DMS114 treated with DMSO at 0.1 percent for 48 hours (cell line): ENCODE data around the gene SH3GL2.

Source experiments
- DNase-seq: peaks from one replicate; lab custom pipeline; 2025; ENCODE audit not compliant: unreplicated experiment; lab: John Stamatoyannopoulos, UW

Gene SH3GL2

DNA sequence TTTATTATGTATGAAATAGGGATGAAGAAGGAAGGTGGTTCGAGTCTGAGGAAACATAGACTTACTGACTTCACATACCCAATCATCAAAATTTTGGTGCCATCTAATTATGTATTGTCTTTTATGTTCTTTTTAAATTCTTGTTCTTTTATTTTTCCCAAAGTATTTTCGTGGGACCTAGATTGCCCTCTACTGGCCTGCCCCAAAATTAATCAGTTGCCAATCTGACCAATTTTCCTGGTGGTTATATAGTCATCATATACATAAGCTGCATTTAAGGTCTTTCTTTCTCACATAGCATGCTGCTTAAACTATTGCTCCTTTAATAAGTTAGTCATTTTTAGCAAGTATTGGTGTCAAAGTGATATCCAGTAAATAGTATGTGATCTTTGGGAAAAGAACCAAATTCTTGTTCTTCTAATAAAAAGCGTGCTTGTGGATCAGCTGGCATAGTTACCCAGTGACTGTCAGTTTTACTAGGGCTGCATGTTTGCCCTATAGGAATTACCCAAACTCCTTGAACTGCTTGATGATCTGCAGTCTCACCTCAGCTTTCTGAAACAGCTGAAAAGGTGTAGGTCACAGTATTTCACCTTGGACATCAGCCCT lies 223.5 kb downstream of the SH3GL2 start:
- no peak for DNase-seq

DNA sequence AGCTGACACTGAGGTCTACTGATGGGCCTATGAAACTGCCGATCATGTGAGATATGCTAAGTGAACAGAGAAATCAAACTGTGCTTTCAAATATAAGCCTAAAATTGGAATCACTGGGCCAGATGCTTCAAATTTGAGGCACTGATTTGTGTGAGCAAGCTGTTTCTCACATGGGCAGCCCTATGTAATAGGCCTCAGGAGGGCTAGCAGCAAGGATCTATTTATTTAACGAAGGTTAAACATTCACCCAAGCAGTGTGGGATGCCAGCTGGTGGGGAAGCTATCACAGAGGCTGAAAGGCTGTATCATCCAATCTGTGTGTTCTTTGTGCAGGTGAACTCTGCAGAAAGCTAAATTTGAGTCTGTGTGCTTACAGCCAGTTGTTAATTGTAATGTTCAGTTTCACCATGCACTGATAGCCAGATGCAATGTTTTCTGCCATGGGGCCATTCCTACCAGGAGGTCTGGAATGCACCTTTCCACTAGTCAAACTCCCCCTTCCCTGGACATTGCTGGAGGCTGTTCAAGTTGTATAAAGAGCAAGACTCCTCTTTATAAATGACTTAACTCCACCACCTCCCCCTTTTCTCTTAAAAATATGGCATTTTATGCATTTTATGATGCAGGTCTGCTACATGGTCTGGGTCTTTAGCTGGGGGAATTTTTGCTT lies 228.9 kb downstream of the SH3GL2 start:
- no peak for DNase-seq

DNA sequence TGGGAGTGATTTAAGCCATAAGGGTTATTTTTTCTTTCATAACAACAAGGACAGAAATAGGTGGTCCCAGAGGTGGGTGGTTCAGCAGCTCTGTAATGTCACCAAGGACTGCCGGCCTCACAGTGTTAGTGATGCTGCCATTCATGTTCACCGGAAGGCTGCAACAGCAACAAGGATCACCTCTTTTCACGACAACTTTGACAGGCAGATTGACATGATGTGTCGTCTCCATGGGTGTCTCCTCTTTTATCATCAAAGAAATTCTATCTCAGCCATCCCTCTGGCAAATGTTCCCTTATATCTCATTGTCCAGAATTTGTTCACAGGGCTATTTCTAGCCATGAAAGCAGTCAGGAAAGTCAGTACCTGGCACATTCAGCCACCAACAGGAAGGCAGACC lies 231.5 kb downstream of the SH3GL2 start:
- DNase-seq: no peak

DNA sequence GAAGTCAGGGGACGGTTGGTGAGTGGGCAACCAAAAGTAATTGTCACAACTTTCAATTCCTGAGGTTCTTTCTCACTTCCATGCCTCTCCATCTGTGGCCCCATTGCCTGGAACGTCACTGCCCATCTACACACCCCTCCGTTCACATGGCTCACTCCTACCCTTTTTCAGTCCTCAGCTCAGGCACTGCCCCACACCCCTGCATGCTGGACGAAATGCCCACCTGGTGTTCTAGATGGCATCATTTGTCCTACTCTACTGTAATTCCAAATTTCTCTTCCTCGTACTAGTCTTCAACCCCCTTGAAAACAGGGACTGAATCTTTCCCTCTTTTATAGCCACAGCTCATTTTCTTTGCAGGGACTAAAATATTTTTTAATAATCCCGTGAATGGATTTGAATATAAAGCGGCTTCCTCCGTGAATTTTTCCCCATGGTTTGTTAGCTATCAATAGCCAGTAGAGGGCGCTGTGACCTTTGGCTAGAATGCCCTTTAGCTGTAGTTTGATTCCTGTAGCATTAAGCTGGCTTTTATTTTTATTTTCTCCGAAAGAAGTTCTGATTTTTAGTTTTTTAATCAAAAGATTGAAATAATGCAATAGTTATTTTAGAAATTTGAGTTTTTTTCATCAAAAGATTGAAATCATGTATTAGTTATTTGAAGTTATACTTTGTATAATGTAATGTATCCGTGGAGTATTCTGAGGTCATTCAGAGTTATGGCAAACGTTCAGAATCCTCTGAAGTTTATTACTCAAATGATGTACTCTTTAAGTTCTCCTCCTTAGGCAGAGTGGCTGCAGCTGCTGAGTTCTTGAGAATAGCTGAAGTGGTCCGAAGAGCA lies 232.1 kb downstream of the SH3GL2 start:
- peak; percentile 4 for DNase-seq

DNA sequence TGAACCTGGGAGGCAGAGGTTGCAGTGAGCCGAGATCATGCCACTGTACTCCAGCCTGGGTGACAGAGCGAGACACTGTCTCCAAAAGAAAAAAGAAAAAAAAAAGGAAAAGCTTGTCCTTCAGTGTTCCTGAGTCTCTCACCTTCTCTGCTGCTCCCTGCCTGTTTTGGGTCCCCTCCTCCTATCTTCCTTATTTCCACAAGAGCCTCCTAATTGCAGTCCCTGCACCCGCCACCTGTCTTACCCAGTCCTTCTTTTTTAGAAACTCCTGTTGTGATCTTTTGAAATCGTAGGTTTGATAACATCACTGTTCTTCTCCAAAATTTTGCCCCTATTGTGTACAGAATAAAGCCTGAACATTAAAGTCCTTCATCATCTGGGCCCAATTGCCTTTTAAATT lies 234.9 kb downstream of the SH3GL2 start:
- no peak for DNase-seq

DNA sequence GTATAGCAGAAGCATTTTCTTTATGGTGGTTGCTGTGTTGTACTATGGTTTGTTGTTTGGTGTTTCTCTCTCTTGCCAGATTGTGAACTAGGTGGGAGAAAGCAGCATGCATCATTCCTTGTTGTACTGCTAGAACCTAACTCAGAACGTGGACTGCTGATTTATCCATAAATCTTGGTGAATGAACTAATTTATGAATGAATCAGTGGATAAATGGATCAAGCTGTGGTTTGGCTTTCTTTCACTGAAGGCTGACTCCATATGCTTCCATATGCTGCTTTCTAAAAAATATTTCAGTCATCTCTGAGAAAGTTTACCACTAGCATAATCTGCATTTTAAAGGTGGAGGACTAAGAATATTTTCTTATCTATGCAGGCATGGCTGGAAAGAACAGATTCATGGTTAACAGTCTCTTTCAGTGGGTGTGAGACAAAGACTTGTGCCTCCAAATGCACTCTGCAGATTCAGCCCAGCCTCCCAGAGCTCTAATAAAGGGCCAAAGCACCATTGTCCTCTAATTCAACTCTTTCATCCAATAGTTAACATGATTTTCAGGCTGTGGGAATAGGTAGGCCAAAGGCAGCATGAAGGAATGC lies 237.7 kb downstream of the SH3GL2 start:
- DNase-seq: no peak

DNA sequence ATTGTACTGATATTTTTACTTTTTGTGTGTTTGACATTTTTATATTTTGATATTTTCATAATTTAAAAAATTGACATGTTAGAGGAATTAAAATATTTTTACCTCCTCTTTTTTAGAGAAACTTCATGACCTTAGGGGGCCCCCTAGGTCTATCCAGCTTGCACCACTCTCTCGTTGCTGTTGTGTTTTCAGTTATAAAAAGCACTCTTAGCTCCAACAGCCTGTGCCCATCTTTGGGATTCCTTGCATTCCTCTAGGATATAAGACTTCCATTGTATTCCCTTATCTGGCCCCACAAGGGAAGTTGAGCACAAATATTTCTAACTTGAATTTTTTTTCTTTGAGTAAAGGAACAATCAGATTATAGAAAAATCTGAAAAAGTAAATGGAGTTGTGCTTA lies 245.3 kb downstream of the SH3GL2 start:
- no peak for DNase-seq

DNA sequence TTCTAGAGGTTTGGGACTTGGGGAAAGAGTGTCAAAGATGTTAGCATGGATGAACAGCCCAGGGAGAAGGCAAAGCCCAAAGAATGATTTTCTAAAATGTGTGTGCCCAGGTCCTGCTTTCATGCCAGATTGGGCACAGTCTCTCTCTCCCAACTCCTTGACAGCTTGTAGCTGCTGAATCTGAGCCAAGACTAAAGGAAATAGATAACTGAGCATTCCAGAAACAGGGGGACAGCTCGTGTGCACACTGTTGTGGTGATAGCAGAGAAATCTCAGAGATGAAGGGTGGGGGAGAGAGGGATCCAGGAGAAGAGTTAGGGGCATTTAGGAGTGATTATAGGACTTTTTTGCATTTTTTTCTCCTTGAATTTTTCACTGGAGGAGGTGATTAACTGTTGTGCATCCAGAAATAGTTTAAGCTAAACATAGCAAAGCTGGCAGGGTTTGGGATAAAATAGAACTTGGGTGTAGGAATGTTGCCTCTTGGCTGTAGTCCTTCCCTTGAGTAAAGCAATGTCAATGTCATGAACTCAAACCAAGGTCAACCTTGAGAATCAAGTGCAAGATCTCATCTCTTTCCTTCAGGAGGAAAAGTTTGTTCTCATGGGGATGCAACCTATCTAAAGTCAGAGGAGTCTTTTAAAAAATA lies 245.9 kb downstream of the SH3GL2 start:
- DNase-seq: no peak

DNA sequence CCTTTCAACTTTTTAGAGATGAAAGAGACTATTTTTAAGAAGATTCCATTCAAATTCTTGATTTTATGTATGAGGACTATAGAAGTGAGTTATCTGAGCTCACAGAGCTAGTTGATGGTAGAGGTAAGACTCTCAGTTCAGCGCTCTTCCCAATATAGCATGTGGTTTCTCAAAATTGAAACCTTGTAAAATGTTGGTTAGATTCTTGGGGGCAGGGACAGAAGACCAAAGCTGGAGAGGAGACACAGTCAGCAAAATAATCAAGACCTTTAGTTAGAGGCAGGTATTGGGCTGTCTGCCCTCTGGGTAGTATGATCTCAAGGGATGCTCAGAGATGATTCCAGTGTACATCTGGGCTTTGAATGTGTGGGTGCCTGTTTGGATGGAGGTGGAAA lies 246.4 kb downstream of the SH3GL2 start:
- no peak for DNase-seq

DNA sequence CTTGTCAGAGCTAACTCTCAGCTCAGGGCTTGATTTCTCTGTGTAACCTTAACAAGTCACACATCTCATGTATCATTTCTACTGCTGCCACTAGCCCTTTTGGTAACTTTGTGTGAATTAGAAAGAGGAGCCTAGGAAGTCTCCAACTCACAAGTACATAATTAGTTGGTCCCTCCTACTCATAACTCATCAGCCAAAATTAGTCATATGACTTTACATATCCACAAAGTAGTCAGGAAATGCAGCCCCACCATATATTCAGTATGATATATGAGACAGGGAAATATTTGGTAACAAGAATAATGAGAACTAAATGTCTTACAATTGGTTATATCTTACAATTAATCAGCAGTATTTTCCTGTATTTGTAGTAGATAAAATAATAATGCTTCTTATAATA lies 250.2 kb downstream of the SH3GL2 start:
- DNase-seq: no peak

DNA sequence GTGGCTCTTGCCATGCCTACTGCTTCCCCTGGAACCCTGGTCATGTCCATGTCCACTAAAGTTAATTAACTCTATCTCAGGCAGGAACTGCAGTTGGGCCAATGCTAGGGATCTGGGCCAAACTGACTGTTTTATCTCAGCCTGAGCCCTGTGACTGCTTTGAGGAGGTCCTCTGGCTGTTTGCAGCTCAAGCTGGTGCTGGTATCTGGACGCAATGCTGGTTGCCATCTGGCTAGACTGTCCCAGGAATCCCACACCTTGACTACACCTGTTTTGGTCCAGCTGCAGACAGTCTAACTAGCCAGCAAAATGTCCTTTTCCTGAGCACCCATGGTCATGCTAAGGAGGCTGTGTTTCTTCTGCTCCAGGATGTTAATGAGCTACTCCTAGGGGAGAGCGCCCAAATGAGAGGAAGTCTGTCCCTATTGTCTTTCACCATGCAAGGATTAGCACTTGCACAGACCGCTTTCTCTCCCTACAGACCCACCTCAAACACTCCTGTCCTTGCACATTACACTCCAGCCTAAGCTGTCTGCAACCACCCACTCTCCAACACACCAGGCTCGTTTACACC lies 251.0 kb downstream of the SH3GL2 start:
- DNase-seq: no peak

DNA sequence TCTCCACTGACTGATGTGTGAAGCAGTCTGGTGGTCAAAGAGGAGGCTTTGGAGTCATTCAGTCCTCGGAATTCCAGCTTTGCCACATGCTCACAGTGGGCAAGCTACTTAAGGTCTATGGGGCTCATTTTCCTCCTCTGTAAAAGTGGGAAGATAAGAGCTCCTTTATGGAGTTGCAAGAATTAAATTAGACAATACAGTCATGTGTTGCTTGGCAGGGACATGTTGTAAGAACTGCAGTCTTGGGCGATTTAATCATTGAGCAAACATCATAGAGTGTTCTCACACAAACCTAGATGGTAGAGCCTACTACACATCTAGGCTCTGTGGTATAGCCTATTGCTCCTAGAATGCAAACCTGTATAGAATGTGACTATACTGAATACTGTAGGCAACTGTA lies 253.9 kb downstream of the SH3GL2 start:
- DNase-seq: no peak

DNA sequence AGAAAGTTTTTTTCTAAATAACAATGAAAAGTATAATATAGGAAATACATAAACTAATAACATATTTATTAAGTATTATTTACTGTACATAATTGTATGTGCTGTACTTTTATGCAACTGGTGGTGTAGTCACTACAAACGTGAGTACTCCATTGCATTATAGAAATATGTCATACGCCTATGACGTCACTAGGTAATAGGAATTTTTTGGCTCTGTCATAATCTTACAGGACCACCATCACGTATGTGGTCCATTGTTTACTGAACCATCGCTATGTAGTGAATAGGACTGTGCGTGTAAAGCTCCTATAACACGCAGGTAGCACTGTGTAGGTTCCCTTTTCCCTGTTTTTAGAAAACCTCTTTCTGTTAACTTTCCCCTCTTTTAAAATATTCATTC lies 255.0 kb downstream of the SH3GL2 start:
- no peak for DNase-seq

DNA sequence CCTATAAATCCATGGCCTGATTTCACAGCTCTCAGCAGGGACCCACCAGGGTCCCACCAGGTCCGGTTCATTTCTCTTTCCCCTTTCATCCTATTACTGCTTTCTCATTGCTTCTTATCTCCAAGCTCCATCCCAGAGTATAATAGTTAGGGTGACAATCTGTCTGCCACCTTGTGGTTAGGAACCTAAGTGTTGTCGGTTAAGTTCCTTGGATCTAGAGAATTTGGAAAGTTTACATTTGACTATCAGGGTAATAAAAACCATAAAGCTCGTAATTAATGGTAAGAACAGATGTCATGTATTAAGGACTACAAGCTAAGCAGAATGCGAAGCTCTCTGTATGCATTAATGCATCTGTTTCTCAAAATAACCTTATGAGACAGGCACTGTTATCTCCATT lies 259.1 kb downstream of the SH3GL2 start:
- no peak for DNase-seq

DNA sequence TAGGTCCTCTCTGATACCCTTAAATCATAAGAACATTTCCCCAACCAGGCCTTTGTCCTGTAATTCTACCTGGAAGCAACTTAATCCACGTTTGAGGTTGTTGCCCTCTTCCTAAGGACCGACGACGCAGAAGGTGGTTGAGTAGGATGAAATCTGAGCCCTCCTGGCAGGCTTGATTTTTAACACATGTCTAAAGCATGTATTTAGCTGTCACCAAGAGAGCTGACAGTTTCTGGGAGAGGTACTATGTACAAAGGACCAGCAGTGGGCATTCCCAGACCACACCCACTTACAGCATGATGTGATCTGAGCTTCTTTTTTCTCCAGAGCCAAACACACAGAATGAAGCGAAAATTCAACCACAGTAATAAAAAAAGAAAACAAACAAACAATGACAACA lies 260.9 kb downstream of the SH3GL2 start:
- DNase-seq: no peak

DNA sequence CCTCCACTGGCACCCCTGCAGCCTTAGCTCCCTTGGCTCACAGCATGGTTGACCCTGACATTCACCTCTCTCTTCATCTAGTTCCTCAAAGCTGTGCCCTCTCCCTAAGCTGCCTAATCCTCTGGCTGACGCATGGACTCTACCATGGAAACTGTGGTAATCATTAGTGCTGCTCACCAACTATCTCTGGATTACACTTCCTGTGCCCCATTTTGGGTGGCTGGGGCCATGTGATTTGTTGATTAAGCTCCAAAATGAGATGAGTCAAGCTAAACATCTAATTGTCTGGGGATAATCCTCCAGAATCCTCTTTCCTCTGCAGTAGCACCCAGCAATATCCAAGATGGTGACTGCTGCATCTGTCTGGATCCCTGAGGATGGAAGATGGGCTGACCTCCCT lies 264.4 kb downstream of the SH3GL2 start:
- DNase-seq: no peak
